ENCODE measurements around the gene XBP1.
"Not testable (repeated sequence)": the region's sequence is repeated elsewhere in the genome, so short reads cannot be mapped to it uniquely, and the experiment has no call there.

The XBP1 gene

GRCh38 chr22:28817919-28818859, 17.8 kb upstream of the XBP1 start:
- DNase-seq = peak; percentile 63 to 80

- no peak for DNase-seq
Measured at GRCh38 chr22:28817064-28817463, 16.7 kb upstream of the XBP1 start.

- DNase-seq = no peak
Measured at GRCh38 chr22:28815729-28816128, 15.4 kb upstream of the XBP1 start.

- no peak for DNase-seq
Measured at GRCh38 chr22:28815111-28815510, 14.7 kb upstream of the XBP1 start.

GRCh38 chr22:28813772-28814518, 13.6 kb upstream of the XBP1 start:
- peak; percentile 53 to 76 for DNase-seq

- DNase-seq = no peak
Measured at GRCh38 chr22:28812516-28812915, 12.1 kb upstream of the XBP1 start.

GRCh38 chr22:28810821-28811491, 10.6 kb upstream of the XBP1 start:
- DNase-seq = no peak

- DNase-seq = no peak
Measured at GRCh38 chr22:28808716-28809355, 8.5 kb upstream of the XBP1 start.

GRCh38 chr22:28805426-28805825, 5.1 kb upstream of the XBP1 start:
- not testable (repeated sequence) for DNase-seq

- DNase-seq = peak in 1 of 2 experiments; percentile 26
Measured at GRCh38 chr22:28802595-28803123, 2.3 kb upstream of the XBP1 start.

GRCh38 chr22:28801845-28802594, 1.7 kb upstream of the XBP1 start:
- peak; percentile 18 to 46 for DNase-seq

GRCh38 chr22:28799606-28800307, 612 bp downstream of the XBP1 start:
- no peak for DNase-seq

GRCh38 chr22:28798810-28799605, 1.4 kb downstream of the XBP1 start:
- DNase-seq = no peak

GRCh38 chr22:28795932-28796856, 4.2 kb downstream of the XBP1 start:
- DNase-seq = no peak

- no peak for DNase-seq
Measured at GRCh38 chr22:28795071-28795693, 5.2 kb downstream of the XBP1 start.

- no peak for DNase-seq
Measured at GRCh38 chr22:28793976-28794584, 6.3 kb downstream of the XBP1 start.

- peak in 1 of 2 experiments; percentile 73 for DNase-seq
Measured at GRCh38 chr22:28792491-28793383, 7.6 kb downstream of the XBP1 start.
